HS-27A (cell line): Measurements from ENCODE around the gene PRPF38A.
A peak's percentile ranks its signal among the peaks of the same experiment; 100 is the strongest.

Experiments
- DNase-seq: peaks from one replicate; pipeline ENCODE4 v3.0.0-alpha.2; 2012; ENCODE audit warnings: low read depth, missing footprints

Gene PRPF38A

GRCh38 chr1:52400131-52400530 is 4.3 kb upstream of the PRPF38A start:
- no peak for DNase-seq

- DNase-seq = no peak
Observed at GRCh38 chr1:52402860-52403240, 1.6 kb upstream of the PRPF38A start.

GRCh38 chr1:52403566-52404115 is 761 bp upstream of the PRPF38A start:
- DNase-seq = peak; percentile 50

- no peak for DNase-seq
Observed at GRCh38 chr1:52404975-52405338, 555 bp downstream of the PRPF38A start.

- no peak for DNase-seq
Observed at GRCh38 chr1:52413410-52413989, 9.1 kb downstream of the PRPF38A start.

GRCh38 chr1:52414942-52415341 is 10.5 kb downstream of the PRPF38A start:
- no peak for DNase-seq

GRCh38 chr1:52416811-52417210 is 12.4 kb downstream of the PRPF38A start:
- no peak for DNase-seq

GRCh38 chr1:52420713-52421112 is 16.3 kb downstream of the PRPF38A start:
- no peak for DNase-seq

- no peak for DNase-seq
Observed at GRCh38 chr1:52423055-52423454, 18.7 kb downstream of the PRPF38A start.

GRCh38 chr1:52423771-52424170 is 19.4 kb downstream of the PRPF38A start:
- DNase-seq = no peak

- DNase-seq = no peak
Observed at GRCh38 chr1:52424231-52424636, 19.8 kb downstream of the PRPF38A start.

GRCh38 chr1:52424813-52425212 is 20.4 kb downstream of the PRPF38A start:
- DNase-seq = no peak

- DNase-seq = no peak
Observed at GRCh38 chr1:52426371-52426770, 22.0 kb downstream of the PRPF38A start.

- DNase-seq = no peak
Observed at GRCh38 chr1:52427152-52427551, 22.8 kb downstream of the PRPF38A start.

GRCh38 chr1:52432807-52433206 is 28.4 kb downstream of the PRPF38A start:
- DNase-seq = no peak

- no peak for DNase-seq
Observed at GRCh38 chr1:52435211-52435610, 30.8 kb downstream of the PRPF38A start.

- DNase-seq = no peak
Observed at GRCh38 chr1:52435650-52436049, 31.2 kb downstream of the PRPF38A start.

GRCh38 chr1:52436817-52437216 is 32.4 kb downstream of the PRPF38A start:
- DNase-seq = no peak

GRCh38 chr1:52439976-52440375 is 35.6 kb downstream of the PRPF38A start:
- no peak for DNase-seq

GRCh38 chr1:52444463-52444862 is 40.1 kb downstream of the PRPF38A start:
- no peak for DNase-seq

- no peak for DNase-seq
Observed at GRCh38 chr1:52454127-52454526, 49.7 kb downstream of the PRPF38A start.

GRCh38 chr1:52454779-52455178 is 50.4 kb downstream of the PRPF38A start:
- no peak for DNase-seq

- DNase-seq = no peak
Observed at GRCh38 chr1:52455686-52456085, 51.3 kb downstream of the PRPF38A start.

- DNase-seq = no peak
Observed at GRCh38 chr1:52460694-52461093, 56.3 kb downstream of the PRPF38A start.
